Central memory CD4-positive, alpha-beta T cell (primary cell): ENCODE data around the gene B3GNT3.
A peak's percentile ranks its signal among the peaks of the same experiment; 100 is the strongest.
"Not testable (repeated sequence)": the region's sequence is repeated elsewhere in the genome, so short reads cannot be mapped to it uniquely, and the experiment has no call there.

ENCODE experiments used
- DNase-seq: peaks from one replicate; pipeline ENCODE4 v3.0.0; 2022

B3GNT3 gene

GRCh38 chr19:17798599-17798998, 3.7 kb downstream of the B3GNT3 start:
- DNase-seq: not testable (repeated sequence)

DNA sequence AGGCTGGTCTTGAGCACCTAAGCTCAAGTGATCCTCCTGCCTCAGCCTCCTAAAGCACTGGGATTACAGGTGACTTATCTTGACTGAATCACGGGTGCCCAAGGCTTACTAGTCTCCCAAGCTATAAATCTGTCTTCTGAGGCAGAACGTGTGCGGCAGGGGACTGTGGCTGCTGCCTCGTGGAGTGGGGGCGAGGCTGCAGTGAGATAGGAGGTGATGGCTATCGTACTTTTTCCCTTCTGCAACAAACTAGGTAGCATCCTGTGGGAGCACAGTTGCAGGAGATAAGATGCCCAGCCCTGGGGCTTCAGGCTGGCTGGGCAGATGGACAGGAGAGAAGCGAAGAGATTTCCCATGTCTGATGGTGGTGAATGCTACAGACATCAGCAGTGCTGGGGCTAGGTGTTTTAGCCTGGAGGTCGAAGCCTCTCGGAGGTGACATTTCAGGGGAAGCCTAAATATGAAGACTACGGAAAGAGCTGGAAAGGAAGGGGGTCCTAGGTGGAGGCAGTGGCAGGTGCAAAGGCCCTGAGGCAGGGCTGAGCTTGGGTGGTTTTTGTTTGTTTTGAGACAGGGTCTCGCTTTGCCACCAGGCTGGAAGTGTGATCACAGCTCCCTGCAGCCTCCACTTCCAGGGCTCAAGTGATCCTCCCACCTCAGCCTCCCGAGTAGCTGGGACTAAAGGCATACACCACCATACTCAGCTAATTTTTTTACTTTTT, 7.4 kb downstream of the B3GNT3 start:
- no peak for DNase-seq

- DNase-seq: peak; percentile 55
These were observed 8.4 kb downstream of the B3GNT3 start for GRCh38 chr19:17803264-17803896.

DNA sequence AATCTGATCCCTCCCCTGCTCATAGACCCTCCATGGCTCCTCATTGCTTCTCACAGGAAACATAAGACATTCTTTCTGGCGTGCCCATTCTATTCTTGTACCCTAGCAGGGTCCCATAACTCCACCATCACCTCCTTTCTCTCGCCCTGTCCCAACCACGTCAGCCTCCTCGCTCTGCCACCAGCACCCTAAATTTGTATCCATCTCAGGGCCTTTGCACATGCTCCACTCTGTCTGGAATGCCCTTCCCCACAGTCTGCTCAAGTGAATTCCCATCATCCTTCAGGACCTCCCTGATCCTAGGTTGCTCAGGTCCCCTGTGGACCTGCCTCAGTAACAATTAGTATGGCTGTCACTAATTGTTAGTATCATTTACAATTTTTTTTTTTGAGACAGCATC, 10.5 kb downstream of the B3GNT3 start:
- DNase-seq: no peak

DNA sequence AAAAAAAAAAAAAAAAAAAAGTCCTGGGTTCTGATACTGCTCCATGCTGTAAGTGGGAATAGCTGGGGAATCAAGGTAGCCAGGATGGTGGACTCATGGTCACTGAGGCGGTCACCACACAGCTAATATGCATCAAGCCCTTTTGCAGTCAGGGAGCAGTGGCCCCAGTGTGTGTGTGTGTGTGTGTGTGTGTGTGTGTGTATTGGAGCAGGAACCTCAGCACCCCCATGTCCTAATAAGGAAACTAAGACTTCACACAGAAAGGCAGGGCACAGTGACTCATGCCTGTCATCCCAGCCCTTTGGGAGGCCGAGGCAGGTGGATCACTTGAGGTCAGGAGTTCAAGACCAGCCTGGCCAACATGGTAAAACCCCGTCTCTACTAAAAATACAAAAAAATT, 12.0 kb downstream of the B3GNT3 start:
- no peak for DNase-seq

DNA sequence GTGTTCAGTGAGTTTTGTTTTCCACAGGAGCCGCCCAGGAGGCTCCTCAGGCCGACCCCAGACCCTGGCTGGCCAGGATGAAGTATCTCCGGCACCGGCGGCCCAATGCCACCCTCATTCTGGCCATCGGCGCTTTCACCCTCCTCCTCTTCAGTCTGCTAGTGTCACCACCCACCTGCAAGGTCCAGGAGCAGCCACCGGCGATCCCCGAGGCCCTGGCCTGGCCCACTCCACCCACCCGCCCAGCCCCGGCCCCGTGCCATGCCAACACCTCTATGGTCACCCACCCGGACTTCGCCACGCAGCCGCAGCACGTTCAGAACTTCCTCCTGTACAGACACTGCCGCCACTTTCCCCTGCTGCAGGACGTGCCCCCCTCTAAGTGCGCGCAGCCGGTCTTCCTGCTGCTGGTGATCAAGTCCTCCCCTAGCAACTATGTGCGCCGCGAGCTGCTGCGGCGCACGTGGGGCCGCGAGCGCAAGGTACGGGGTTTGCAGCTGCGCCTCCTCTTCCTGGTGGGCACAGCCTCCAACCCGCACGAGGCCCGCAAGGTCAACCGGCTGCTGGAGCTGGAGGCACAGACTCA, 12.9 kb downstream of the B3GNT3 start:
- no peak for DNase-seq

GRCh38 chr19:17811103-17811502, 16.2 kb downstream of the B3GNT3 start:
- no peak for DNase-seq

GRCh38 chr19:17811681-17812080, 16.7 kb downstream of the B3GNT3 start:
- DNase-seq: no peak

GRCh38 chr19:17812099-17812498, 17.2 kb downstream of the B3GNT3 start:
- no peak for DNase-seq

DNA sequence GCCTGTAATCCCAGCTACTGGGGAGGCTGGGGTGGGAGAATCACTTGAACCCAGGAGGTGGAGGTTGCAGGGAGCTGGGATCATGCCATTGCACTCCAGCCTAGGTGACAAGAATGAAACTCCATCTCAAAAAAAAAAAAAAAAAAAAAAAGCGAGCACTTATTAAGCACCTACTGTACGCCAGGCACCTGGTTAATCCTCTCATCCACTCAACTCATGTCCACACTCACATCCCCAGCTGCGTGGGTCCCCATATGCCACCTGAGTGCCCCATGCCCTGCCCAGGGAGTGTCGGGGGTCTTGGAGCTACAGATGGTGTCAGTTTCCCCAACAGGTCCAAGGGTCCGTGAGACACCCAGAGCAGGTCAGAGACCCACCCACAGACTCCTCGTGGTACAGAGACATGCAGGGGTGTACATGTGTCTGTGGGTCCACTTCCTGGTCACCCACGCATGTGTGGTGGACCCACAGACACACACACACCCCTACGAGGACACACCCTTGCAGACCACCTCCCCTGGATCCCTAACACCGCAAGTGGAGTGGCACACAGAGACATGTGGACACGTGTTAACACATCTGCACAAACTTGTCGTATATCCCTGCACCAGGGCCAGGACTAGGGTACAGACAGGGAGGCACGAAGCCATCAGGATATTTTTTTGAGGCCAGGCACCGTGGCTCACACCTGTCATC, 22.9 kb downstream of the B3GNT3 start:
- DNase-seq: no peak

DNA sequence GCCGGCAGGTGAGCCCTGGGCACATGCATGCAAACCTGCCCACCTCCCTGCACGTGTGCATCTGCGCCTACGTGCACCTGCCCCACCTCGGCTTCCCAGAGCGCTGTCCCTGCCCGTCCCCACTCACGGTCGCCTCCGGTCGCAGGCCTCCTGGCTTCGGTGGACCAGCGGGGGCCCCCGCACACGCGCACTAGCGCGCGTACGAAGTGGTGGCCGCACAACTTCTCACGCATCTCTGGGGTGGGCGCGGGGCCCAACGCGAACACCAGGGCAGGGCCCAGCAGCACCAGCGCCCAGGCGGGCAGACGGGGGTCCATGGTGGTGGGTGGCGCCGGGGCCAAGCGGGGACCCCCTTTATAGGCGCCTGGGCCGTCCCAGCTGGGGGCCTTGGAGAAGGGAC, 26.3 kb downstream of the B3GNT3 start, which contains the start of gene INSL3:
Gene INSL3, minus strand, starts transcription at position 330 of the 400 bp plus-strand sequence. Its CDS starts 13 bp downstream, at position 317.
- DNase-seq: no peak

DNA sequence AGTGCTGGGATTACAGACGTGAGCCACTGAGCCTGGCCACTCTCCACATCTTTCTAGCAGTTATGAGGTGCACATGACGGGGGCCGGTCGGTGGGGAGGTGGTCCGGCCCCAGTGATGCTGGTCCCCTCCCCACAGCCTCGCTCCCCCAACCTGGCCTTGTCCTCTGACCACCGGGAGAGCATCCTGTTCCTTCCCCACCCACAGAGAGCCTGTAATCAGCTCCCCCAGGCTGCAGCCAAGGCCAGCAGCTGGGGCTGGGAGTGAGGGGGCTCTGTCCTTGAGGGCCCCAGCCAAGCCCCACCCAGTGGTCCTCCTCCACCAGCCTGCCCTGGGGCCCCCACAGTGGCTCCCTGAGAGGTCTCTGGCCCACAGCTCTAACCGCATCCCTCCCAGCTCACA, 29.4 kb downstream of the B3GNT3 start:
- DNase-seq: no peak

DNA sequence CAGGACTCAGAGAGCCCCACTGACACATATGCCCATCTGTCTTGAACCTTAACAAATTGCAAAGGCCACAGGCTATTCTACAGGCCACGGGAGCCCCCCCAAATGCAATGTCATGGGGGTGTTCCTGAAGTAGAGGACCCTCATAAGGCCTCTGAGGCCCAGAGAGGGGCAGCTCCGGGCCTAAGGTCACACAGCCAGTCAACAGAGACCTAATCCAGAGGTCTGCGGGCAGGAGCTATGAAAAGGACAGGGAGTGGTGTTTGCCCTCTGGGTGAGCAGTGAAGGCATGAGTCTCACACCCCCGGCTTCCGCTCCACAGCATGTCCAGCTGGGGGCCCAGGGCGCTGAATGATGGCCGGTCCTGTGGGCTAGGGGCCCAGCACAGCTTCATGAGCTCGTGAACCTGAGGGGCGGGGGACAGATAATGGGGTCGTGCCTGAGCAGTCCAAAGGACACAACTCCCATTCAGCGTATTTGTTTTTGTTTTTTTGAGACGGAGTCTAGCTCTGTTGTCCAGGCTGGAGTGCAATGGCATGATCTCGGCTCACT, 31.6 kb downstream of the B3GNT3 start:
- DNase-seq: no peak

- no peak for DNase-seq
These were observed 35.1 kb downstream of the B3GNT3 start for GRCh38 chr19:17829855-17830566.

DNA sequence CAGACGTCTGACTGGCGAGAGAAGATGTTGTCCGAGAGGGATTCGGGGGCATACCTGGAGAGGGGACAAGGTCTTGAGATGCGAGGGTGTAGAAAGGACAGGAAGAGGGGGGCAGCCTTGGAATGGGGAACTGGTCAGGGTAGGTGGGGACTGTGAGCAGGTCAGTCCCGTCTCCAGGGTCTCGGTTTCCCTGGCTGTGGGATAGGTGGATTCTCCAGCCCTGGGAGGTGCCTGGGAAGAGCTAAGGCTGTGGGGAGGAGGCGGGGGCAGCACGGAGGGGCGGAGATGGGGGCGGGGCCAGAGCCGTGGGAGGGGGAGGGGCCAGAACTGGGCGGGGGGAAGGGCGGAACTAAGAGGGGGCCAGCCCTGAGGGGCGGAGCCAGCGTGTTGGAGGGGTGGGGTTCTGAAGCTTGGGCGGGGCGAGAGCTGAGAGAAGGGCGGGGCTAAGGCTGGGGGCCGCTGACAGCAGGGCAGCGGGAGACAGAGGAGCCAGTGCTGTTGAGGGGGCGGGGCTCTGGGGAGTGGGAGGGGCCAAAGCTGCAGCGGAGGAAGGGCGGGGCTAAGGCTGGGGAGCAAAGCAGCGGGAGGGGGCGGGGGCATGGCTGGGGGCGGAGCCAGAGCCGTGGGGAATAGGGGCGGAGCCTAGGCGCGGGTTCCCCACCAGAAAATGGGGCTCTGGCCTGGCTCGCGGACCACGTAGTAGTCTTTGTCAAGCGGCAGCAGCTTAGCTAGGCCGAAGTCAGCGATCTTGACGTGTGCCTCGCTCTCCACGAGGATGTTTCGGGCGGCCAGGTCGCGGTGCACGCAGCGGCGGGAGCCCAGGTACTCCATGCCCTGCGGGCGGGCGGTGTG, 35.9 kb downstream of the B3GNT3 start:
- no peak for DNase-seq

GRCh38 chr19:17831419-17831888, 36.5 kb downstream of the B3GNT3 start:
- no peak for DNase-seq

DNA sequence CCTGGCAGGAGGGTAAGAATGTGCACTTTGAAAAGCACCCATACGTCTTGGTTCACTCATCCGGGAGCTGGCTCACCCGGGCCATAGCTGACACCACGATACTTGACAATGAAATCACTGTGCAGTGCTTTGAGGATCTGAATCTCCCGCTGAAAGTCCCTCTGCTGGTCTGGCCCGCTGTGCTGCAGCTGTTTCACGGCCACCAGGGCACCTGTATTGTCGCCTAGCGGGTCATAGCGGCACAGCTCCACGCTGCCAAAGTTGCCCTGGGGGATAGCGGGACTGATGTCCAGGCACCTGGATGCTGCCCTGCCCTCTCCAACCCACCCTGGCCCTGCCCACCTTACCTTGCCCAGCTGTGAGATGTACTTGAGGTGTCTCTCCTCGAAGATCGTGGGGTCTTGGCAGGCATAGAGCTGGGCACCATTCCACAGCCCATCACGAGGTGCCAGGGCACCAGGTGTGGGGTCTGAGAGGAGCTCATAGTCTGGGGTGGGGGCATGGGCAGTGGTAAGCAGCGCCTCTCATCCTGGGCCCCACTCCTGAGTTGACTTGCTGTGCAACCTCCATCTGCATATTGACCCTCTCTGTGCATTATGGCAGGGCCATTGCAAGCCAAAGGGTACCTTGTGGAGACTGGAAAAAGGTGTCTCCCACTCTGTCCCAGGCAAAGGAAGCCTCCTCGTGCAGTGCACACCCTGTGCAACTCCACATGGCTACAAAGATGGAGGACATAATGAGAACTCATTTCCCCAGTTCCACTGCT, 37.7 kb downstream of the B3GNT3 start:
- no peak for DNase-seq

GRCh38 chr19:17834350-17835181, 39.6 kb downstream of the B3GNT3 start:
- DNase-seq: no peak

- no peak for DNase-seq
These were observed 40.5 kb downstream of the B3GNT3 start for GRCh38 chr19:17835182-17836006.
